Activated T-helper 2 cell treated with anti-CD3 and anti-CD28 coated beads, Interferon-gamma antibody, Interleukin-2, Interleukin-4, amounts not matched to agents 10 μg/mL and 5 μg/mL and 100 μg/mL, durations not matched to agents 14 hours and 24 hours and 36 hours (primary cell): ENCODE results near the gene SHMT1. TPM values are rescaled to one million over a fixed set of nuclear protein-coding genes. Genes with fewer than 3 reads are reported as not detected.
A peak's percentile ranks its signal among the peaks of the same experiment; 100 is the strongest.
"Not testable (repeated sequence)": the region's sequence is repeated elsewhere in the genome, so short reads cannot be mapped to it uniquely, and the experiment has no call there.

Experiments used
- DNase-seq: peaks from one replicate; pipeline ENCODE4 v3.0.0; 2021; ENCODE audit warnings: low spot score
- H3K27ac Mint-ChIP-seq: one replicate; pipeline ENCODE4 v1.8.0; 2021; ENCODE audit warnings: mixed read lengths
- H3K27me3 Mint-ChIP-seq: one replicate; pipeline ENCODE4 v1.8.0; 2021; ENCODE audit warnings: low read depth, mixed read lengths
- H3K36me3 Mint-ChIP-seq: one replicate; pipeline ENCODE4 v1.8.0; 2021; ENCODE audit warnings: low read depth, mixed read lengths
- H3K4me1 Mint-ChIP-seq: one replicate; pipeline ENCODE4 v1.8.0; 2021; ENCODE audit warnings: low read depth, mixed read lengths
- H3K4me3 Mint-ChIP-seq: one replicate; pipeline ENCODE4 v1.8.0; 2021; ENCODE audit warnings: low read depth, mild to moderate bottlenecking, moderate library complexity, mixed read lengths
- H3K9me3 Mint-ChIP-seq: one replicate; pipeline ENCODE4 v1.8.0; 2021; ENCODE audit warnings: mixed read lengths
- intact Hi-C: fragments of 100-400 bp; cut with micrococcal nuclease; formaldehyde crosslinking; loops from one replicate; pipeline ENCODE4 v1.15.1; 2023
- total RNA-seq: library from RNA; stranded (reverse); gene quantifications from 2 replicates; pipeline ENCODE4 v1.2.3, GENCODE V29; 2022

SHMT1 gene
- total RNA-seq, 1 donor from 2014 or later: 60.3 TPM

- Mint-ChIP-seq H3K4me3 (peak overlapping the region; percentile 39), H3K9me3 (no peaks in the 10 kb centered on the region), H3K4me1 (peaks cover 39% of the 10 kb centered on the region), H3K36me3 (peaks cover 58% of the 10 kb centered on the region), H3K27ac (no peak overlapping the region), H3K27me3 (no peaks in the 10 kb centered on the region)
- intact Hi-C loops: loop anchor here (10.0 kb wide), 2 partner anchors 94 to 134 kb away; partner anchors contain the start of genes ALKBH5 and LLGL1
- no peak for DNase-seq
Measured at GRCh38 chr17:18318771-18319450, 44.4 kb downstream of the SHMT1 start.

DNA sequence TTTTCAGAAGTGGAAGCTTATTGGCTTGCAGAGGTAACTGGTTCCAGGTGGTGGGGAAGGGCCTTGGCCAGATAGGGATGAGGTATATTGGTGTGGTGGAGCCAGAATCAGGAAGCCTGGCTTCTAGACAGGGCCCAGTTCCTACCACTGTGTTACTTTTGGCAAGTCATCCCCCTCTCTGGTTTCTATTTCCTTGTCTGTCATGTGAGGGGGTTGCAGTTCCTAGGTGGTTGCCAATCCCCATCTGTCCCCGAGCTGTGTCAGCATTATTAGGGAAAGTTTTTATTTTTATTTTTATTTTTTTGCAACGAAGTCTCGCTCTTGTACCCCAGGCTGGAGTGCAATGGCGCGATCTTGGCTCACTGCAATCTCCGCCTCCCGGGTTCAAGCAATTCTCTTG lies 45.2 kb downstream of the SHMT1 start:
- peak overlapping the region; percentile 48 for H3K4me3 Mint-ChIP-seq
- no peaks in the 10 kb centered on the region for H3K27me3 Mint-ChIP-seq
- peaks cover 44% of the 10 kb centered on the region for H3K4me1 Mint-ChIP-seq
- peaks cover 59% of the 10 kb centered on the region for H3K36me3 Mint-ChIP-seq
- intact Hi-C loops: loop anchor here (10.0 kb wide), 2 partner anchors 93 to 133 kb away; partner anchors contain the start of genes ALKBH5 and LLGL1
- no peak for DNase-seq
- no peaks in the 10 kb centered on the region for H3K9me3 Mint-ChIP-seq
- H3K27ac Mint-ChIP-seq: no peak overlapping the region

DNA sequence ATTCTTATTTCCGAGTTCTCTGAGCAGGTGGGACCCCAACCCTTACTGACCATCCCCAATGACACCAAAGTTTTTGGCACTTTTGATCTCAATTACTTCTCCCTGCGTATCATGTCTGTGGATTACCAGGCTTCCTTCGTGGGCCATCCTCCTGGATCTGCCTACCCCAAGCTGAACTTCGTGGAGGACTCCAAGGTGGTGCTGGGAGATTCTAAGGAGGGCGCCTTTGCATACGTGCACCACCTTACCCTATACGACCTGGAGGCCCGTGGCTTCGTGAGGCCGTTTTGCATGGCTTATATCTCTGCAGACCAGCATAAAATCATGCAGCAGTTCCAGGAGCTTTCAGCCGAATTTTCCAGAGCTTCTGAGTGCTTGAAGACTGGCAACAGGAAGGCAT lies 47.4 kb downstream of the SHMT1 start:
- H3K27ac Mint-ChIP-seq: peak overlapping the region; percentile 100
- H3K4me1 Mint-ChIP-seq: peaks cover 59% of the 10 kb centered on the region
- DNase-seq: no peak
- intact Hi-C loops: loop anchor here (2.0 to 10.0 kb wide), 3 partner anchors 55 to 131 kb away; partner anchors contain the start of genes ALKBH5, LLGL1 and MIEF2
- peak overlapping the region; percentile 94 for H3K4me3 Mint-ChIP-seq
- H3K36me3 Mint-ChIP-seq: peaks cover 68% of the 10 kb centered on the region
- H3K9me3 Mint-ChIP-seq: no peaks in the 10 kb centered on the region
- H3K27me3 Mint-ChIP-seq: no peaks in the 10 kb centered on the region

- Mint-ChIP-seq H3K9me3 (no peaks in the 10 kb centered on the region), H3K4me1 (peaks cover 61% of the 10 kb centered on the region), H3K27ac (peak overlapping the region; percentile 100), H3K27me3 (no peaks in the 10 kb centered on the region), H3K36me3 (peaks cover 71% of the 10 kb centered on the region), H3K4me3 (peak overlapping the region; percentile 94)
- DNase-seq: peak; percentile 40
- intact Hi-C loops: loop anchor here (2.0 to 10.0 kb wide), 3 partner anchors 55 to 131 kb away; partner anchors contain the start of genes ALKBH5, LLGL1 and MIEF2
Measured at GRCh38 chr17:18315562-18315922, 47.8 kb downstream of the SHMT1 start.

- Mint-ChIP-seq H3K27me3 (no peaks in the 10 kb centered on the region), H3K4me1 (peaks cover 61% of the 10 kb centered on the region), H3K4me3 (peak within 1 kb of the TSS; percentile 94), H3K27ac (peak within 1 kb of the TSS; percentile 100), H3K36me3 (peaks cover 70% of the 10 kb centered on the region), H3K9me3 (no peaks in the 10 kb centered on the region)
- DNase-seq: peak; percentile 98
- intact Hi-C loops: loop anchor here (2.0 to 10.0 kb wide), 3 partner anchors 54 to 130 kb away; partner anchors contain the start of genes ALKBH5, LLGL1 and MIEF2
Measured at GRCh38 chr17:18314731-18315561, 48.4 kb downstream of the SHMT1 start, which contains the start of the genes SMCR8 and TOP3A. SMCR8 (plus strand) TSS chr17:18315293; CDS start chr17:18315790, 497 bp downstream. TOP3A (minus strand) TSS chr17:18314994; CDS start chr17:18314778, 216 bp downstream.

DNA sequence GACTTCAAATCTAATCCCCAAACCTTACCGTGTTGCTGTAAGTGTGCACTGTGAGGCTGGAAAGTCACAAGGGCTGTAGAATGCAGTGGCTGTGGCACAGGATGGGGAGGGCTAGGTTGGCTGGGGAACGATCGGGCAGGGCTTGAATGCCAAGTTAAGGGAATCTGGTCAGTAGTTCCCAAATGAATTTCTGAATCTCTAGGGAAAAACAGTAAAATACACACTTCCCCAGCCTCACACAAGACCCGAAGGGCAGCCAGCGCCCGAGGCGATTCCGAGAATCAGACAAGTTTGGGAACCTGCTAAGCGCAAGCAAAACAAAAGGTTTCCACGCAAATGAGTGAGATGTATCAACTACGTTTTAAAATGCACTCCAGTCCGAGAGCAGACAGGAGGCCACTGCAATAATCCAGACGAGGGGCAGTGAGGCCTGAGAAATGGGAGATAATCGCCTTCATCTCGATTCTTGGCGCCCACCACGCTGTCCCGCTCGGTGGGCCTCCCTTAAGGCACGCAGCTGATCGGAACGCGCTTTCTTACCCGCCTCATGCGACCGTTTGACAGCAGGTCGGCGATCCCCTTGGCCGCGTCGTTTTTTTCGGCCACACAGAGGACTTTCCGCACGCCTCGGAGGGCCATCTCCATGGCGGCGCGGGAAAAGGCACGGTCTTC lies 49.2 kb downstream of the SHMT1 start:
- Mint-ChIP-seq H3K9me3 (no peaks in the 10 kb centered on the region), H3K36me3 (peaks cover 64% of the 10 kb centered on the region), H3K27me3 (no peaks in the 10 kb centered on the region), H3K4me1 (peaks cover 56% of the 10 kb centered on the region), H3K4me3 (peak overlapping the region; percentile 94), H3K27ac (peak overlapping the region; percentile 100)
- DNase-seq: no peak
- intact Hi-C loops: loop anchor here (2.0 to 10.0 kb wide), 3 partner anchors 53 to 129 kb away; partner anchors contain the start of genes ALKBH5, LLGL1 and MIEF2

GRCh38 chr17:18309202-18309601 lies 54.1 kb downstream of the SHMT1 start:
- Mint-ChIP-seq H3K27me3 (no peaks in the 10 kb centered on the region), H3K27ac (no peak overlapping the region), H3K4me3 (no peak overlapping the region), H3K4me1 (peaks cover 26% of the 10 kb centered on the region), H3K9me3 (no peaks in the 10 kb centered on the region), H3K36me3 (peaks cover 66% of the 10 kb centered on the region)
- no peak for DNase-seq
- intact Hi-C loops: no loop called here

DNA sequence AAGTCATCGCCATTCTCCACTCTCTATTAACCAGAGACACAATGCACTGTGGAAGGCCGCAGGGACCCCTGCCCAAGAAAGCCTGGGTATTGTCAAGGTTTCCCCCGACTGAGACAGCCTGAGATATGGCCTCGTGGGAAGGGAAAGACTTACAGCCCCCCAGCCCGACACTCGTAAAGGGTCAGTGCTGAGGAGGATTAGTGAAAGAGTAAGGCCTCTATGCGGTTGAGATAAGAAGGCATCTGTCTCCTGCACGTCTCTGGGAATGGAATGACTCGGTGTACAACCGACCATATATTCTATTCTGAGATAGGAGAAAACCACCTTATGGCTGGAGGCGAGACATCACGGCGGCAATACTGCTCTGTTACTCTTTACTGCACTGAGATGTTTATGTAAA lies 60.1 kb downstream of the SHMT1 start:
- H3K4me1 Mint-ChIP-seq, H3K4me3 Mint-ChIP-seq, DNase-seq, H3K27me3 Mint-ChIP-seq, intact Hi-C loops, H3K27ac Mint-ChIP-seq, H3K9me3 Mint-ChIP-seq: not testable (repeated sequence)
- peaks cover 68% of the 10 kb centered on the region for H3K36me3 Mint-ChIP-seq

GRCh38 chr17:18300725-18301480 lies 62.4 kb downstream of the SHMT1 start:
- intact Hi-C loops: no loop called here
- Mint-ChIP-seq H3K9me3 (no peaks in the 10 kb centered on the region), H3K27ac (no peak overlapping the region), H3K27me3 (no peaks in the 10 kb centered on the region), H3K36me3 (peaks cover 65% of the 10 kb centered on the region), H3K4me3 (no peak overlapping the region), H3K4me1 (no peaks in the 10 kb centered on the region)
- no peak for DNase-seq

- H3K27ac Mint-ChIP-seq, H3K27me3 Mint-ChIP-seq, H3K4me3 Mint-ChIP-seq, H3K9me3 Mint-ChIP-seq, DNase-seq, intact Hi-C loops, H3K4me1 Mint-ChIP-seq: not testable (repeated sequence)
- peaks cover 53% of the 10 kb centered on the region for H3K36me3 Mint-ChIP-seq
Measured at GRCh38 chr17:18298061-18298460, 65.3 kb downstream of the SHMT1 start.

DNA sequence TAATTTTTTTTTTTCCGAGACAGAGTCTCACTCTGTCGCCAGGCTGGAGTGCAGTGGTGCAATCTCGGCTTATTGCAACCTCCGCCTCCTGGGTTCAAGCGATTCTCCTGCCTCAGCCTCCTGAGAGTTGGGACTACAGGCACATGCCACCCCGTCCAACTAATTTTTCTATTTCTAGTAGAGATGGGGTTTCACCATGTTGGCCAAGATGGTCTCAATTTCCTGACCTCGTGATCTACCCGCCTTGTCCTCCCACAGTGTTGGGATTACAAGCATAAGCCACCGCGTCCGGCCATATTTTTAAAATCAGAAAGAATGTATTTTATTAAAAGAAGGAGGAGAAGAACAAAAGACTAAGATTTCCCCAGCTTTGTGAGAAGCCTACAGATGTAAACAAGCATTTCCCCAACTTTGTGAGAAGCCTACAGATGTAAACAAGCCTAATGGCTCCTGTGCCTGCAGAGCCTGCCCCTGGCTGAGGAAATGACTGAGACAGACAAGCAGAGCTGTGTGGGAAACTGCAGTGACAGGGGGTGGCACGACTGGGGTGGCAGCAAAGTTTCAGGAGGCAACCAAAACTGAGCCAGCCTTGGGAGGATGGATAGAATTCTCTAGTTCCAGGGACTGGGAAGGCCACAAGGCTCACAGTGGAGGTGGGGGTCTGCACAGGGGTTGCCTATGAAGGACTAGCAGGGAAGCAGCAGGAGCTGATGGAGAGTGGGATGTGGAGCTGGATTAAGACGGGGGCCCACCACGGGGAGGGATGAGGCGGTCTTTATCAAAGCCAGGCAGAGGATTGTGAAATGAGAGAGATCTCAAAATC lies 71.4 kb downstream of the SHMT1 start:
- Mint-ChIP-seq H3K4me3 (no peak overlapping the region), H3K4me1 (no peaks in the 10 kb centered on the region), H3K27me3 (no peaks in the 10 kb centered on the region), H3K36me3 (peaks cover 64% of the 10 kb centered on the region), H3K27ac (no peak overlapping the region), H3K9me3 (no peaks in the 10 kb centered on the region)
- DNase-seq: no peak
- intact Hi-C loops: no loop called here
